ENCODE data around the gene NDUFA8.

The NDUFA8 gene

DNA sequence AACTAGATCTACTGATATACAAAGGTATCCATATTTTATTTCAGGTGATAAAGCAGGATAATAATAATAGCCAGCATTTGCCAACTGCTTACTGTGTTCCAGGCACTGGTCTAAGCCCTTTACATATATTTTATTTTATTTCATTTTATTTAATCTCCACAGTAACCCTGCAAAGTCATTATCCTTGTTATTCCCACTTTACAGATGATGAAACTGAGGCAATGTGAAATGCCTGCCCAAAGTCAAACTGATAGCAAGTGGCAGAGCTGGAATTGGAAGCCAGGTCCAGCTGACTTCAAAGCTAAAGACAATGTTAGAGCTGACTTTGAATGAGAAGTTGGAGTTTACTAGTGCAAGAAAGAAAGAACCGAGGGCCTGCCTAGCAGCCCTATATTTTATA lies 25.0 kb upstream of the NDUFA8 start:
- DNase-seq (ENCODE audit: low spot score), result no peak

DNA sequence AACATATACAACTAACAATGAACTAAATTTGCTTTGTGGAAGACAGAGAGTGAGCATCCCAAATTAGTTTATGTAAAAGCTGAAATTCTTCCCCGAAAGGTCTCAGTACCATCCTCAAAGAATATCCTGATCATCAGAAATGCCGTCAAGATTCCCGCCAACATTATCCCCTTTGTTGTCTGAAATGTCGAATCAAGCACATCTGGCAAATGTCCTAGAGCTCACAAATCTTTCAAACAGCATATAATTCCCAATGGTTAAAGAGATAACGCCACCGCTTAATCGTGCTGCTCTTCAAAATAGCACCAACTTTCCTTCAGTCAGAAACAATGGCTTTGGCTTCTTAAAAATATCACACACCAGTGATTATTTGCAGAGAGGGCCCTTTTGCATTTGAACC lies 23.9 kb upstream of the NDUFA8 start:
- DNase-seq (ENCODE audit: low spot score), result no peak

DNA sequence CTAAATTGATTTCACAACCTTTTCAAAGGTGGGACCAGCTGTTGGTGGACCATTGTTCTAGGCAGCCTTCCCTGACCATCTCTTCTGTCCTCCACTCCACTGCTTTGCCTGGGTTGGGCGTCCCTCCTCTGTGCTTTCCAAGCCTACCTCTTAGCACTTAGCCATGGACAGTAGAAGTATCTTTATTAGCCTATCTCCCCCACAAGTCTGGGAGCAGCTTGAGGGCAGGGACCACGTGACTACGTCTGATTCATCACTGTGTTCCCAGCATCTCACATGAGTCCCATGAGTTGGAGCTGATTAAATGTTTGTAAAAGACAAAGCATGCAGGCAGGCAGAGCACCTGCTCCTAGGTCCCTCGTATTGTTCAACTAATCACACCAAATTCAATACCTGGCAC lies 21.1 kb upstream of the NDUFA8 start:
- peak; percentile 76 for DNase-seq (ENCODE audit: low spot score)

GRCh38 chr9:122179690-122180074 lies 20.1 kb upstream of the NDUFA8 start:
- DNase-seq (ENCODE audit: low spot score), result peak; percentile 51

- no peak for DNase-seq (ENCODE audit: low spot score)
These were observed 19.6 kb upstream of the NDUFA8 start for GRCh38 chr9:122179054-122179689.

- DNase-seq (ENCODE audit: low spot score), result no peak
These were observed 17.3 kb upstream of the NDUFA8 start for GRCh38 chr9:122176916-122177315.

DNA sequence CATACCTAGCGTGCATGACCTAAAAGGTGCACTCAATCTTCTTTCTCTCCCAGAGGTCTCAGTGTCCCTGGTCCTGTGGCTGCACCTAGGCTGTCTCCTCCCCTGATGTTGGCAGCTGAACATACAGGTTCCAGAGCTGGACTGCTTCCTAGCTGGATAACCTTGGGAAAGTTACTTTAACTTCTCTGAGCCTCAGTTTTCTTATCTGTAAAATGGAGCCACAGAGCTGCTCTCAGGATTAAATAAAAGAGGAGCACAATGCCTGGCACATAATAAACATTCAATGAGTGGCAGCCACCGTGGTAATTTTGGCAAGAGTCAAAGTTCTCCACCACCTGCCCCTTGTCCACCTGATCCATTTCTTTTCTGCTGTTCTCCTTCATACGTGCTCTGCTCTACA lies 14.1 kb upstream of the NDUFA8 start:
- no peak for DNase-seq (ENCODE audit: low spot score)

DNA sequence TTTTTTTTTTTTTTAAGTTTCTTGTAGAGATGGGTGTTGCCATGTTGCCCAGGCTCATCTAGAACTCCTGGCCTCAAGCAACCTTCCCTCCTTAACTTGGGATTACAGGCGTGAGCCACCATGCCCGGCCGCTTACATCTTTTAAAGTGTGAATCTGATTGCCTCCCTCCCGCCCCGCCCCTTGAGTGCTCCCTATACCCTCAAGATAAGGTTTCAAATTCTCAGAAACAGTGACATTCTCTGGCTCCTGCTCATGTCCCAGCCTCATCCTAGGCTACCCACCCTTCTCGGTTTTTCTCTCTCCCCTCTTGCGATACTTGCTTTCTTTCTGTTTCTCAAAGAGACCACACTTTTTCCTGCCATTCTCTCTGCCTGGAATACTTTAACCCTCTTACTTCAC lies 12.6 kb upstream of the NDUFA8 start:
- no peak for DNase-seq (ENCODE audit: low spot score)

DNA sequence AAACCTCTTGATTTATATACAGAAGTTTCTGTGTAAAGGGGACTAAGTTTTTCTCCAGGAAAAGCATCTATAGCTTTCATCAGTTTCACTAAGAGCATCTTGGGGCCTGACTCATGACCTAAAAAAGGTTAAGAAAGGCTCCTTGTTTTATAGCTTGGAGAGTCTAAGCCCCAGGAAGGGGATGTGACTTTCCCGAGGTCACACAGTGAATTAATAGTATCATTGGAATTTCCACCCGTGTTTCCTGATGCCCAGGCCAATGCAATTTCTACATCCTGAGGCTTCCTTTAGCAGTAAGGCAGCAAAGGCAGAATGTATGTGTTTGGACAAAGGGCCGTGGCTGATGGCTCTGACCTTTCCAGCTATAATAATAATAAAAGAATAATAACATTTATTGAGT lies 8.8 kb upstream of the NDUFA8 start:
- no peak for DNase-seq (ENCODE audit: low spot score)

DNA sequence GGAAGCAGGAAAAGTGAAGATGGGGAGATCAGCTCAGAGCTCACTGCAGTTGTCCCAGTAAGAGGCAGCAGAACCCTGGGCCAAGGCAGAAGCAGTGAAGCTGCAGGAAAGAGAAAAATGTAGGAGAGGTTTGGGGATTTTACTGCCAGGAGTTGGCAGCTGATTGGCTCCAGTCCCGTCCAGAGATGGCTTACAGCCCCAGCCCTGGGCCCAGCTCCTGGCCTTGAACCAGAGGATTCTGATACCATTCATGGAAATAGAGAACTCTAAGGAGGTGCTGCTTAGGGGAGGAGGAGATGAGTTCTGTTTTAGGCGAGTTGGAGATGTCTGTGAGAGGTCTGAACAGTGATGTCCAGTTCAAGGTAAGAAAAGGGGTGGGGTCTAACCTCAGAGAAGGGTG lies 4.7 kb upstream of the NDUFA8 start:
- DNase-seq (ENCODE audit: low spot score), result no peak

- no peak for DNase-seq (ENCODE audit: low spot score)
These were observed 2.8 kb upstream of the NDUFA8 start for GRCh38 chr9:122162415-122162814.

GRCh38 chr9:122159925-122160246 lies 307 bp upstream of the NDUFA8 start:
- DNase-seq (ENCODE audit: low spot score), result no peak

DNA sequence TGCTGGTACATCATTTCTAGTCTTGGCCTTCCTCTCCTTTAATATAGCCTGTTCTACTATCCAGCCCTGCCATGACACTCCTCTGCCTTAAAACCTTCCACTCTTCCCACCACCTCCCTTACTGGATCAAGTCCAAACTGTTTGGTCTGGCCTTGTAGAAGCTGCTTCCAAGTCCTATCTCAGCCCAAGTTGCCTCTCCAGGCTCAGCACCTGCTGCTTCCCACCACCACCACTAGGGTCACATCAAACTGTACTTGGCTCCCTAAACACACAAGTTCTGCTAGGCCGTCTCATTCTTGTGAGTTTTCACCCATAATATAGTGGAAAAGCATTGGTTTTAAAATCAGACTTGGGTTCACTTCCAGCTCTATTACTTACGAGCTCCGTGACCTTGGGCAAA lies 1.4 kb downstream of the NDUFA8 start:
- peak; percentile 33 for DNase-seq (ENCODE audit: low spot score)

GRCh38 chr9:122155796-122156195 lies 3.8 kb downstream of the NDUFA8 start:
- no peak for DNase-seq (ENCODE audit: low spot score)

DNA sequence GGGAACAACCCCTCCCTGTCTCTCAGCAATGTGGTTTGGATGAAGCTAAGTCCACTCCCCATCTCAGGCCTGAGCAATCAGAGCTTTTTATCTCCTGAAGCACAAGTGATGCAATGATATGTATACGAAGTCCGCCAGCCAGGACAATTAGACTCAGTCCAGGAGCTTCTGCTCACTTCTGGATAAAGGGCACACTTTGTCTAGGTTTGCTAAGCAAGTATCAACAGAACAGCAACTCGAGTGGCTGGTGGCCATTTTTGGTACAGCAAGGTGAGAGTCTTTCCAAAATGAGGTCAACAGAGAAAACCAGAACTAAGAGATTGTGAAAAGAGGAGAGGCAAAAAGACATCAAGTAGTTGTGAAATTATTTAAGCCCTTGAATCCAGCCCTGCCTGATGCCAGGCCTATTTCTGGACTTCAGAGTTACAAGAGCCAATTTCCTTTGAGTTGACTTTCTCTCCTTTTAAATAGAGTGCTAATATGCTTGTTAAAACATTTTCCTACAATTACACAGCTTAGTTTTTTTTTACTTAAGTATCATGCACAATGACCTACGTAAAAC lies 8.2 kb downstream of the NDUFA8 start:
- DNase-seq (ENCODE audit: low spot score), result no peak

DNA sequence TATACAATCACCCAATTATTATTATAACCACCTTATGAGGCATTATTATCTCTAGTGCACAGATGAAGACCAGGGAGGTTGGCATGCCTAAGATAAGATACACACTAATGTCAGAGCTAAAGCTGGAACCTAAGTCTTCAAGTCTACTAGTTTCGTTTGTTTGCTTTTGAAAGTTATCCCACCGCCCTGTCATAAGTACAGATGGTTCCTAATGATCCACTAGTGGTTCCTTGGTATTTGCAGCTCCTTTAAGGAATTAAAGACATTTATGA lies 14.1 kb downstream of the NDUFA8 start:
- DNase-seq (ENCODE audit: low spot score), result no peak

DNA sequence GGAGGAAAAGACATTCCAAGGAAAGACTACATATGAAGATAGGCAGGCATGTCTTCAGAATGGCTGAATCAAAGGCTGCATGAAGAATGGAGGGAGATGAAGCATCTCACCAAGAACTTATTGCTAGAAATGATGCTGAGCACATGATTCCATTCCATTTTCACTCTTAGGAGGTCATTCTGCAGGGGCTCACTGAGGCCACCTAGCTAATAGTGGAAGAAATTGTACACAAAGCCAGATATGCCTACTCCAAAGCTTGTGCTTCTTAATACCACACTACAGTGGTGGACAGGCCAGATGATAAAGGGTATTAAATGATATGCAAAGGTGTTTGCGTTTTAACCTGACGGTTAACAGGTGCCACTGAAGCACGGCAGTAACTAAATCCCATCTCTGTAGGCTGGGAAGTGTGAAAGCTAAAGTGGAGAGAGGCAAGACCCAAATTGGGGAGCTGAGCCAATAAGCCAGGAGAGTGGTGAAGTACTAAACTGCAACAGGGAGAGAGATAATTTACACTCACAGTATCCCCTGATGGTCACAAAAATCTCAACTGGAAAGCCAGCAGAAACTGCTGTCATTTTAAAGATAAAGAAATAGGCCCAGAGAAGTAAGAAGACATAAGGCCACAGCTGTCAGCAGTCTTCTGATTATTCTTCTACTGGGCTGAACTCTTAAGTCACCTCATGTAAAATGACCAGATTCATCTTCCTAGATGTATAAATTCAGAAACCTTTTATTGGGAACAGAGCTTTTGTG lies 14.6 kb downstream of the NDUFA8 start:
- no peak for DNase-seq (ENCODE audit: low spot score)

DNA sequence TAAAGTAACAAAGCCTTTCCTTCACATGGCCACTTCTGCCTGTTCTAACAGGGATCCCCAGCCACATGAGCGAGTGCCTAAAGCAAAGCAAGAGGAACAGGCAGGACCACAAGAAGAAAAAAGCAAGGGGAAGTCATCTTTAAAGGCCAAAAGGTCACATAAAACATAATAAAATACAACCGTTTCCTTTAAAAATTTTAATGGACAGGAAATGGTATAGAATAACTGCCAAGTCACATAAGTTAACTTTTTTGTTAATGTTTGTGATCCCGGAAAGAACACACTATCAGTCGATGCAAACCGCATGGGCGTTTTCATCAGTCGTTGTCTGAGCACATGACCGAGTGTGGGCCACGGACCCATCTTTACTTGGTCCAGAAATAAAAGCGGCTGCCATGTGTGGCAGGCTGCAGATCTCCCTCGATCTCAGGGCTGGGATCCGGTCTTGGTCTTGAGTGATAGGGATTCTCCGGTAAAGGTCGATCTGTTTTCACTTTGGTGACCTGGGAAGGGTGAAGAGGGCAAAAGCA lies 15.6 kb downstream of the NDUFA8 start:
- DNase-seq (ENCODE audit: low spot score), result no peak

DNA sequence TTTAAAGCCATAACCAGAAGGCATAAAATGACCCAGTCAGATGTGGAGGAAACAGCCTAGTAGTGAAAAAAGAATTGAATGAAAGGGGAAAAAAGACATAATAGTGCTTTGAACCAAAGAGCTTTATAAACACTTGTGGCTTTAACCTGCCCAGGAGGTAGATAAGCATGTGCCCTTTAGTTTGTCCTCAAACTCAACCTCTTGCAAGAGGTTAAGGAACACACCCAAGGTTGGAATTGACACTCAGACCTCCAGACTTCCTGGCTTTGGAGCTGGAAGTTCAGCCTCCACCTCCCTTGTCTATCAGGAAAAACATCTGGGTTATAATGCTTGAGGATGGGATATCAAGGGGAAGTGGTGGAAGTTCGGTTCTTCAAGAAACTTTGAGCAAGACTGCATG lies 16.3 kb downstream of the NDUFA8 start:
- DNase-seq (ENCODE audit: low spot score), result no peak

GRCh38 chr9:122141671-122142070 lies 17.9 kb downstream of the NDUFA8 start:
- no peak for DNase-seq (ENCODE audit: low spot score)

DNA sequence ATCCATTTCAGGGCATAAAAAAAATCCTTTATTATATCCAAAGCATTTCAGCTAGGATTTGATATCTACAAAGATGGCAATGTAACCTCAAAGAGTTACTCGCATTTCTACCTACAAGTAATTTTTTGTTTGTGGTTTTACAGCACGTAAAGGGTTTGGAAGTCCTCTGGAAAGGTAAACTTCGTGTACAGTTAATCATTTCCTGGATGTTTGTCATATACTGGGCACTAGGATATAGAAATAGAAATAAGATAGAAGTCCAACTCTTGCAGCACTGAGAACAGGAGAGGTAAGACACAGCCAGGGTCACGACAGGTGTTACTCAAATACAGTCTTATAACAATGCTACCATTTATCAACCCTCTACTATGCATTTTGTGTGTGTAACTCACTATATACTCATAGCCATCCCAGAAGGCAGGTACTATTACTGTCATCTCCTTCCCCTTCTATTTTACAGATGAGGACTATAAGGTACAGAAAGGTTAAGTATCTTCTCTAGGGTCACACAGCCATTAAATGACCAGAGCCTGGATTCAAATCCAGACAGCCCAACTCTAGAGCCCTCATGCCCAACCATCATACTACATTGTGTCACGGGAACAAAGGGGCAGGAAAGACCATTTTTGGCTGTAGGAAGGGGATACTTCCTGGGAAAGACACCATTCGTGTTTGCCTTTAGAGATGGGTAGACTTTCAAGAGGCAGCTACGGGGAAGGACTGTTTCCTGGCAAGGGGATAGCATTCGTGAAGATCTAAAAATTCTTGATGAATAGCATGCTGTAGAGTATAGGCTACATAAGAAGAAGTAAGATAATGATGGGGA lies 19.0 kb downstream of the NDUFA8 start:
- no peak for DNase-seq (ENCODE audit: low spot score)

DNA sequence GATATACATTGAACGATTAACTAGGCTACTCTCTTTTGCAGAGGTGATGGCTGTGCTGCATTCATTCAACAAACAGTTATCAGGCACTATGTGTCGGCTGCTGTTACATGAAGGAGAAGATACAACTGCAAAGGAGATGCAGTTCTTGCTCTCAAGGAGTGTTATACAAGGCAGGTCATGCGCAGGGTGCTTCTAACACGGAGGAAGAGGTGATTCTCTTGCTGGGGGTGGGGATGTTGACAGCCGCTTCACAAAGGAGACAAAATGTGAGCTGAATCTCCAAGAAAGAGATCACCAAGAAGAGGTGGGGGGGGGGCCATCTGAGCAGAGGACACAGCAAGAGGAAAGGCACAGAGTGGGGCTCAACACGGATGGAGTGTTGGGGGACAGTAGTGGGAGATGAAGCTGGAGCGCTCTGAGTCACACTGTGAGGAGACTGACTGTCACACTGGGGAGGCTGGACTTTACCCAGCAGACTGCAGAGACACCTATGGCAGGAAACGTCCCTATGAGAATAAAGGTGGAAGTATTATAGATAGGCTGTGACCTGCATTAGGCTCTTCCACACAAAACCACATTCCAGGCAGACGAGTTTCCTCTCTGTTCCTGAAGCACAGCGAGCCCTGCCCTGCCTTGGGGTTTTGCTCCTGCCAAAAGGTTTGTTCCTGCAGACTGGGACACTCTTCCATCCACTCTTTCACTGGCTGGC lies 20.9 kb downstream of the NDUFA8 start:
- no peak for DNase-seq (ENCODE audit: low spot score)

DNA sequence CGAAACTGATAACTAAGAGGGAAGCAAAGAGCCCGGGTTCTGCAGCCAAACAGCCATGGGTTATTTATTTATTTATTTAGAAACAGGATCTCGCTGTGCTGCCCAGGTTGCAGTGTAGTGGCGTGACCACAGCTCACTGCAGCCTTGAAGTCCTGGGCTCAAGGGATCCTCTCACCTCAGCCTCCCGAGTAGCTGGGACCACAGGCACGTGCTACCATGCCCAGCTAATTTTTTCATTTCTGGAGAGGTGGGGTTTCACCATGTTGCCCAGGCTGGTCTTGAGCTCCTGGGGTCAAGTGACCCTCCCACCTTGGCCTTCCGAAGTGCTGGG lies 24.1 kb downstream of the NDUFA8 start:
- DNase-seq (ENCODE audit: low spot score), result no peak

All from hepatic stellate cell (primary cell).